ENCODE results near the gene GPBAR1.
"Not testable (repeated sequence)": the region's sequence is repeated elsewhere in the genome, so short reads cannot be mapped to it uniquely, and the experiment has no call there.

The GPBAR1 gene

DNA sequence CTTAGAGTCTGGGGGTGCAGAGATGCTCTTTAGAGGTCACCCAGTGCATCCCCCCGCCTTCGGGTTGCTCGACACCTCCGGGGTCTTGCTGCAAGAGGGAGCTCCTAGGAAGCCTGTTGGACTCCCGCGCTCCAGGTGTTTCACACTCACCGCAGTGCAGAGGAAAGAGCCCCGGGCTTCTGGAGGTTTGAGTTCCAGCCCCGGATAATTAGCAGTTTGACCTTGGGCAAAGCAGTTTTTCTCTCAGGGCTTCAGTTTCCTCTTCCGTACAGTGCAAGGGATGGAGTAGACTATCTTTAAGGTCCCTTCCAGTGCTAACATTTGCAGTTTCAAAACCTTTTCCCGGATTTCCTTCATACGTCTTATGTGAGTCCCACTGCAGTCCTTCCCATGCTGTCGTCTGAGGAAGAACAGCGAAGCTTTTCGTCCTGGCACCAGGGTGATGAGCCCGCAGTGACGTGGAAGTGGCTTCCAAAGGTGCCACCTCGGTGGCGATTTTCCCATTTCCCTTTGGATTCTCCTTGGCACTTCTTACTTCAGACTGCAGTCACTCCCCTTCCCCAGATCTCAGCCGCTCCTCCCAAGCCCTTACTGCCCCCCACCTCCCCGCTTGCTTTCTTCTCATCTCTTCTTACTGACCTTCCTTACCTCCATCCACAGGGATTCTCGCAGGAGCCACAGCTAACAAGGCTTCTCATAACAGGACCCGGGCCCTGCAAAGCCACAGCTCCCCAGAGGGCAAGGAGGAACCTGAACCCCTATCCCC lies 10.1 kb downstream of the GPBAR1 start:
- no peak for DNase-seq

DNA sequence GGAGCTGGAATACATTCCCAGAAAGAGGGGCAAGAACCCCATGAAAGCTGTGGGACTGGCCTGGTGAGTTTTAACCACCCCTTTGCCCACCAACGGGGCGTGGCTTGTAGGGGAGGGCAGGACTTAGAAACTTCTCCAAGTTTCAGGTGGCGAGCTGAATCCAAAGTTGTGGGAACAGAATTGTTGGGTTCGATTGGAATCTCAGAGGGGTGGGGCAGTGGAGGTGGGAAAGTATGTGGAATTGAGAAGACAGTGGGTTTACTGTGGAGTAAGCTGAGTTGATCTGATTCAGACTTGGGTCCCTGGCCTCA lies 10.6 kb downstream of the GPBAR1 start:
- DNase-seq: no peak

DNA sequence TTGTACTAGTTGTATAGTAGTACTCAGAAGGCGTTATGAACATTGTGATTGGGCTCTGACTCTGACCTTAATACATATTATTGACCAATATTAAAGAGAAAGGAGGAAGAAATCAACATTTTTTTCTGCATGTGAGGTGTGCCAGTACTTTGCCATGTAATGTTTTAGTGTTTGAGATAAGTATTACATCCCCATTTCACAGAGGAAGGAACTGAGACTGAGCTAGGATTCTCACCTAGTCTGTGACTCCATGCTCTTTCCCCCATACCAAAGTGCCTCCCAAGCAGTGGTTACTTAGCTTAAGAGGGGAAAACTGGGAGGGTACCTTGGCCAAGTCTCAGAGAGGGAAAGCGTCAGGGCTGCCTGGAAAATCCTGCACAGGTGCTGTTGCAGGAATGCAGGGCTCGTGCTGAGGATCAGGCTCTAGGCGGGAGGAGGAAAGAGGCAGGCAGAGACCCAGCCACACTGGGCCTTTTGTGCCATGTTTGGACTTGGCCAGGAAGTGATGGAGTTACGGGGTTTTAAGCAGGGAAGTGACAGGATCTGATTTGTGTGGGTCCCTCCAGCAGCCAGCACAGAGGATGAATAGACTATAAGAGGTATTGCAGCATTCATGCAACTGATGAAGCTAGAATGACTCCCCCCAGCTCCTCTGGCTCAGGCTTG lies 11.2 kb downstream of the GPBAR1 start:
- no peak for DNase-seq

DNA sequence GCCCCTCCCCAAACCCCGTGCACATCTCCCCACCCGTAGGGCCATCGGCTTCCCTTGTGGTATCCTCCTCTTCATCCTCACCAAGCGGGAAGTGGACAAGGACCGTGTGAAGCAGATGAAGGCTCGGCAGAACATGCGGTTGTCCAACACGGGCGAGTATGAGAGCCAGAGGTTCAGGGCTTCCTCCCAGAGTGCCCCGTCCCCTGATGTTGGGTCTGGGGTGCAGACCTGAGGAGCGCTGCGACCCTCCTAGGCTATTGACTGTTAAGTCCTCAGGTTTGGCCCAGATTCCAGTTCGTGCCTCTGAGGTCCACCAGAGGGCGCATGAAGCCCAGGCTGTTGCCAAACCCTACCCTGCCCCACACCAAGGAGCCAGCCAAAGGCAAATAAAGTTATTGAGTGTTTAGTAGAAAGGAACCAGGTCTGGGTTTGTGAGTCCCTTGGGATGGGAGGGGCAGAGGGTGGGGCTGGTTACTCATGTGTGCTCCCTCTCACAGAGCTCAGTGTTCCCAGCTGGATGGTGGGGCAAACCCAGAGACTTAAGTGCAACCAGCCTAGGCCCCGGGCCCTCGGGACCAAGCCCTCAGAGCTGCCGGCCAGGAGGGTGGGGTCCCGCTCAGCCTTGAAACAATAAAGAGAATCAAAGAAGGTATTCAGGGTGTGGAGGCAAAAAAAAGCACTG lies 11.9 kb downstream of the GPBAR1 start:
- DNase-seq: peak; percentile 82

DNA sequence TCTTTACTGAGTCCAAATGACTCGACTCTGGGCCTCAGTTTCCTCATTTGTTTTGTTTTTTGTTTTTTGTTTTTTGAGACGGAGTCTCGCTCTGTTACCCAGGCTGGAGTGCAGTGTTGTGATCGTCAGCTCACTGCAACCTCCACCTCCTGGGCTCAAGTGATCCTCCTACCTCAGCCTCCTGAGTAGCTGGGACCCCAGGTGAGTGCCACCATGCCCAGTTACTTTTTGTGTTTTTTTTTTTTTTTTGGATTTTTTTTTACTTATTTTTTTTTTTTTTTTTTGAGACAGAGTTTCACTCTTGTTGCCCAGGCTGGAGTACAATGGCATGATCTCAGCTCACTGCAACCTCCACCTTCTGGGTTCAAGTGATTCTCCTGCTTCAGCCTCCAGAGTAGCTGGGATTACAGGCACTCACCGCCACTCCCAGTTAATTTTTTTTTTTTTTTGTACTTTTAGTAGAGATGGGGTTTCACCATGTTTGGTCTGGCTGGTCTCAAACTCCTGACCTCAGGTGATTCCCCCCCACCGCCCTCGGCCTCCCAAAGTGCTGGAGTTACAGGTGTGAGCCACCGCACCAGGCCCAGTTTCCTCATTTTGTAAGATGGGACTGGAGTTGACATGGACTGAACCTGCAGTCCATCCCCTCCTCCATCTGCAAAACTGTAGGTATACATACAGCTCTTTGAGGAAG lies 12.5 kb downstream of the GPBAR1 start:
- not testable (repeated sequence) for DNase-seq

GRCh38 chr2:218273908-218274249 lies 13.1 kb downstream of the GPBAR1 start:
- no peak for DNase-seq

- DNase-seq: no peak
Measured at GRCh38 chr2:218274586-218274985, 13.8 kb downstream of the GPBAR1 start.

DNA sequence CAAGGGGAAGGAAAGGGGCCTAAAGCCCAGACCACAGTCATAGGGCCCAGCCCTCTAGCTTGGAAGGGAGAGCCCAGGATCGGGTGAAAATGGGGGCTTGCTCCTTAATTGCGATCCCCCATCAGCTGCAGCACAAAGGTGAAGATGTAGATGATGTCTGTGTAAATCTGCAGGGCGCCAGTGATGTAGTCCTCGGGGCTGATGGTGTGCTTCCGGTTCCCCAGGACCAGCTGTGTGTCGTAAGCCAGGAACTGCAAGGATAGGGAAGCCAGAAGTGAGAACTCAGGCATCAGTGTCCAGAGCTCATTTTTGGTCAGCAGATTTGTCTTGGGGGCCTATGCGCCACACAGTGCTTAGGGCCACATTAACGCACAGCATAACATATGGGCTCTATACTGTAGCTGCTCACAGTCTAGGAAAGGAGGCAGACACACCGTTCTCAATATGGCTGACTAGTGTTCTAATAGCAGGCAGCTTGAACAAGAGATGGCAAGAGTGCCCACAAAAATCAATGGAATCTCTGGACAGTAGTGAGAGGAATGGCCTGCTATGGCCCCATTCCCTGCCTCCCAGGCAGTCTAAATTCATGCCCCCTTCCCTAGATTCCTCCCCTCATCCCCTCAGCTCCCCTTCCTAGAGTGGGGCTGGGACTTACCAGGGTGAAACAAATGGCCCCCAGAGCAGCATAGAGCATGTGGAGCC lies 14.7 kb downstream of the GPBAR1 start:
- DNase-seq: no peak

- DNase-seq: no peak
Measured at GRCh38 chr2:218276986-218277755, 16.4 kb downstream of the GPBAR1 start.

DNA sequence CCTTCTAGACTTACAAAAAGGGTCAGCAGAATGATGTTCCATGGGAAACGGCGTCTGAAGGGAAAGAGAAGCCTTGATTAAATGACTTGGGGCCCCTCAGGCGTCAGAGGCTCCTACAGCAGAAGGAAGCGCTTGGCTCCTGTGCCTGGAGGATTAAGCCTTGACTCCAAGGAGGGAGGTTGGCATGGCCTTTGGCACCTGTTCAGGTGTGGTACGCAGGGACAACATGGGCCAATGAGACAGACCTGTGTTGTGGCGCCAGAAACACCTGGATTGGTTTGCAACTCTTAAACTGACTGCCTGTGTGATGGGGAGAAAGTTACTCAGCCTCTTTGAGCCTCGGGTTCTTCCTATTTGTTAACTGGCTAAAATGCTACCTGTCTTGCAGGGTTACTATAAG lies 17.1 kb downstream of the GPBAR1 start:
- no peak for DNase-seq

- DNase-seq: no peak
Measured at GRCh38 chr2:218278531-218279360, 17.9 kb downstream of the GPBAR1 start.

GRCh38 chr2:218280260-218280870 lies 19.6 kb downstream of the GPBAR1 start:
- no peak for DNase-seq

DNA sequence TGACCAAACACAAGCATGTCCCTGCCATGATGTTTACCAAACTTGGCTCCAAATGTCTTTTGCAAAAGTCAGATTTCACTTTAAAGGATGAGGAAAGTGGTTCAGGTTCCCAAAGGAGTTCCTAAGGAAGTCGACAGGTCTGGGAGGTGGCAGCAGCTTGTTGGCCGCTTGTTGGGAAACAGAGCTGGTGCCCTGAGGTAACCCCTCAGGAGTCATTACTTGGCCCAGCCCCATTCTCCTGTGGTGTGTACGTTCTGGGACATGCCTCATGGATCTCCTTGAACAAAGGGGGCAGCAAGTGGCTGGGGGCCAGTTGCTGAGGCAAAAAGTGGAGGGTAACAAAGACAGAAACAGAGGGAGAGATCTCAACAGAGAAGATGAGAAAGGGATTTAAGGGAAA lies 20.6 kb downstream of the GPBAR1 start:
- DNase-seq: no peak

DNA sequence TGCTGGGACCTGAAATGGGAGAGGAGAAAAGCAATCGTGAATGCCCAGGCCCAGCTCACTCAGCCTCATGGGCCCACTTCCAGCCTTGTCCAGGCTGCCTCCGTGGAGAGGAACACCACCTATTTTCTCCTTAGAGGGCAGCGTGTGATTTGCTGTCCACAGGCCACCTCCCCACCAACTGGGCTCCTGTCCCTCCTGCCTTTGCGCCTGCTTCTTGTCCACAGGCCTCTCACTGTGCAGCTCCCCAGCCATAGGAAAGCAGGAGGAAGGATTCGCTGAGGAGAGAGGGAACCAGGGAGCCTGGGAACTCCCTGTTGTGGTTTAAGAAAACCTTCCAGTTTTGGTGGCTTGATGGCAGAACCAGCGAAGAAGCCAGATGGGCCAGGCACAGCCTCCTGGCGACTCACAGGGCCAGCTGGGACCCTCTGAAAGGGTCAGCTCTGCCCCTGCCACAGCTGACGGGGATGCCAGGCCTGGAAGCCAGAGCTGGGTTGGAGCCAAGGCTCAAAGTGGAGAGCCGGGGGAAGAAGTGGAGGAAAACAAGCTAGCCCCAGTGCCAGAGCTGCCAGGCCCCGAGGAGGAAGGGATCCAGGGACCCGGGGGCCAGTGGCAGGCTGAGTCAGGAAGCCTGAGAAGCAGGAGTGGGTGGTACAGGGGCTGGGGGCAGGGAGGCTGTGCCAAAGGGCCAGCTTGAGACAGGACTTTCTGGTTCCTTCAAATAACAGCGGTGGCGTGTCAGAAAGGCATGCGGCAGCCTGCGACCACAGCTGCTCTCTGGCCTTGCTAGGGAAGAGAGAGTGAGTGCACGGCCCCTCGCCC lies 21.6 kb downstream of the GPBAR1 start:
- no peak for DNase-seq

DNA sequence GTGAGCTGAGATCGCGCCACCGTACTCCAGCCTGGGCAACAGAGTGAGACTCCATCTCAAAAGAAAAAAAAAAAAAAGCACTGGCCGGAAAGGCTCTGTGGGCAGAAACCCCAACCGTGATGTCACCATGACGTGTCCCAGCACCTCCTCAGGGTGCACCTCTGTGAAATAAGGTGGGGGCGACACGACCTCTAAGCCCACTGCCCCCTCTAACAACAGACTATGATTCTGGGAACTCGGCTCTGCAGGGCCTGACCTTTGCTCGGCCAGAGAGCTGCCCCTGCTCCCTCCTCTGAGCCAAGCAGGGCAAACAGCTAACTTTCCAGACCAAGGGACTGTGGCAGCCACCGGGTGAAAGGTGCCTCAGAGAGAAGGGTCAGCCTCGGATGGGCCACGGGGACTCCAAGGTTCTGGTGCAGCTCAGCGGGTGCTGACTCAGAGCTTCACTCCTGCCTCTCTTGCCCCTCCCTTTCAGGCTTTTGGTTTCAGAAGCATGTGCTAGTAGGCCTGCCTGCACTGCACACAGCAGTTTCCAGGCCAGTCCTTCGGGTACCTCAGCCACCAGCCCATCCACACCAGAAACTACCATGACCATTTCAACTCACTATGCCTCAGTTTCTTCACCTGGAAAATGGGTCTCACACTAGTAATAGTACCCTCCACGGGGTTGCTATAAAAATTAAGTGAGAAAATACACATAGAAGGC lies 23.4 kb downstream of the GPBAR1 start:
- DNase-seq: peak; percentile 72

DNA sequence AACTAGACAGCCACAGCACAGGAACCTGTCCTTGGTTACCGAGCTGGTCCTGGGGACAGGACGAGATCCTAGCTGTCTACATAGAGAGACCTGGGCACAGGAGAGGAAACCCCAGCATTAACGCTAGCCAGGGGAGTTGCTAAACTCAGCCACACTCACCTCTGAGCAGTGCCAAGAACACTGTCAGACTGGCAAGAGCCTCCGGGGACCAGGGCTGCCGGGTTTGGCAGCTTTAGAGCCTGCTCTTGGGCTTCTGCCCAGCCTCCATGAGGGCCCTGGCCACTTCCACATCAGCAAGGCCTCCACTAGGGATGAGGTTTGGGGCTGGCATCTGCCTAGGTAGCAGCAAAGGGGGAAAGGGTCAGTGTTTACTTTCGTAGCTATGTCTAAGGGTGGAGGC lies 24.8 kb downstream of the GPBAR1 start:
- DNase-seq: no peak

DNA sequence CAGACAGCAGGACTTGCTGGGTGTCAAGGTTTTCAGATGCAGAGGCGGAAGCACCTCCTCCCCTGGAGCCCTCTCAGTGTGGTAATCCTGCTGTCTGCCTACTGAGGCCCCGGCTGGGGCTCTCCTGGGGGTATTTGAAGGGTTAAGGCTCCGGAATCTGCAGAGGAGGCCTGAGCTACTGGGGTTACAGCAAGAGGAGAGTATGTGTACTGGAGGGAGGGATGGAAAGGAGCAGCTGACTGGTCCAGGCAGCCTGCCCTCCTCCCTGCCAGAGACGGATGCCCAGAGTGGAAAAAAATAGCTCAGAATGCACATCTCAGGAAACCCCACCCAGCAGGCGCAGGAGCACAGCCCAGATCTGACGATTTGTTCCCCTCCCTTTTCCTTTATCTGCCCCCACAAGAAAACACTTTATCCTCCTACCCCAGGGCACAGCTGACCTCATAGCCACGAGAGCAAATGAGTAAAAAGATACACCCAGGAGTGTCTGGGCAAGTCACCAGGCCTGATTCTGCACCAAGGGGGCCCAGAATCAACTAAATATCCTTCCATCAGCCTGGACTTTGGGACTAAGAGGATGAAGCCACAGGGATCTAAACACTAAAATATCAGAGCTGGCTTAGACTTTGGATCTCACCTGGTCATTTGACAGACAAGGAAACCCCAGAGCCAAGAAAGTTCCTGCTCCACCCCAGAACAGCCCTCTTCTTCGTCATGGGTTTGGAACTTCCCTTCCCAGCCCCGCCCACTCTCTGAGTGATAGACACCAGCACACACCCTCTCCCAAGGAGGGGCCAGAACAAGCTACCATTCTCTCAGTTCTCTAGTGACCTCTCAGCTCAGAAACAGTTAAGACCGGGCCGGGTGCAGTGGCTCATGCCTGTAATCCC lies 26.0 kb downstream of the GPBAR1 start:
- peak; percentile 91 for DNase-seq

- no peak for DNase-seq
Measured at GRCh38 chr2:218289639-218290315, 29.0 kb downstream of the GPBAR1 start.

Measured in CD4-positive, alpha-beta T cell treated with Interleukin-4 for 4 hours (primary cell).